Thyroid gland (tissue), 4 donors: Measurements from ENCODE around the gene PADI1. TPM values are rescaled to one million over a fixed set of nuclear protein-coding genes. Genes with fewer than 3 reads are reported as not detected.

Experiments used
- DNase-seq, 2 donors: peaks; one replicate each; pipeline ENCODE4 v3.0.0-alpha.2; 2019
- H3K27ac ChIP-seq, 3 donors: fragments of 200-600 bp; sonication (generic); 1 replicate in 2 of 3; 2 replicates in 1 of 3; pipeline ENCODE4 v1.5.1; 2016 to 2019; ENCODE audit warnings: mild to moderate bottlenecking in 1 of 3, moderate library complexity in 1 of 3
- H3K27me3 ChIP-seq: fragments of 200-600 bp; sonication (generic); one replicate; pipeline ENCODE4 v1.5.1; 2019
- H3K36me3 ChIP-seq, 2 donors: fragments of 200-600 bp; sonication (generic); one replicate each; pipeline ENCODE4 v1.5.1; 2016 to 2019
- H3K4me1 ChIP-seq, 2 donors: fragments of 200-600 bp; sonication (generic); one replicate each; pipeline ENCODE4 v1.5.1; 2017 to 2019
- H3K4me3 ChIP-seq, 3 donors: fragments of 200-600 bp; sonication (generic); replicated peaks in 1 of 3; 1 replicate in 2 of 3; 2 replicates in 1 of 3; pipeline ENCODE4 v1.5.1; 2016; ENCODE audit warnings: mild to moderate bottlenecking in 1 of 3
- H3K9me3 ChIP-seq: fragments of 200-600 bp; sonication (generic); one replicate; pipeline ENCODE4 v1.5.1; 2017
- POLR2A ChIP-seq, 2 donors: fragments of 450-650 bp; IDR thresholded peaks; one replicate each; pipeline ENCODE4 v1.6.1; 2017; ENCODE audit warnings: antibody characterized with exemption in 2 of 2, mild to moderate bottlenecking in 2 of 2, moderate library complexity in 1 of 2
- WGBS, 2 donors: methylation state at CpG; one replicate each; pipeline ENCODE4 v1.1.5; 2017; 5-methylcytosine and 5-hydroxymethylcytosine counted together
- intact Hi-C: fragments of 100-400 bp; cut with DNase I; formaldehyde crosslinking; loops from one replicate; pipeline ENCODE4 v1.15.1; 2023
- total RNA-seq, 4 donors: library from RNA; depleted of rRNA; stranded (reverse); fragments of >200 nt; gene quantifications; one replicate each; pipeline ENCODE4 v1.2.3, GENCODE V29; 2016
- TF ChIP-seq, protein P1 (sequence below), 6 experiments: fragments of 200-600 bp in 3 of 6; fragments of 450-650 bp in 3 of 6; sonication (generic) in 3 of 6; IDR thresholded peaks; one replicate each; pipeline ENCODE4 v1.5.1; 2016 to 2019; ENCODE audit warnings: antibody characterized with exemption in 6 of 6, mild to moderate bottlenecking in 2 of 6, inconsistent platforms in 1 of 6, moderate library complexity in 1 of 6

PADI1 gene
- total RNA-seq, 4 donors from 2014 or later = not detected

- Histone ChIP-seq H3K4me3 (no peak overlapping the region), H3K4me1 (no peaks in the 10 kb centered on the region), H3K27ac (no peak overlapping the region), H3K27me3 (no peaks in the 10 kb centered on the region), H3K9me3 (no peaks in the 10 kb centered on the region), H3K36me3 (no peaks in the 10 kb centered on the region)
- TF ChIP-seq, protein P1, sequence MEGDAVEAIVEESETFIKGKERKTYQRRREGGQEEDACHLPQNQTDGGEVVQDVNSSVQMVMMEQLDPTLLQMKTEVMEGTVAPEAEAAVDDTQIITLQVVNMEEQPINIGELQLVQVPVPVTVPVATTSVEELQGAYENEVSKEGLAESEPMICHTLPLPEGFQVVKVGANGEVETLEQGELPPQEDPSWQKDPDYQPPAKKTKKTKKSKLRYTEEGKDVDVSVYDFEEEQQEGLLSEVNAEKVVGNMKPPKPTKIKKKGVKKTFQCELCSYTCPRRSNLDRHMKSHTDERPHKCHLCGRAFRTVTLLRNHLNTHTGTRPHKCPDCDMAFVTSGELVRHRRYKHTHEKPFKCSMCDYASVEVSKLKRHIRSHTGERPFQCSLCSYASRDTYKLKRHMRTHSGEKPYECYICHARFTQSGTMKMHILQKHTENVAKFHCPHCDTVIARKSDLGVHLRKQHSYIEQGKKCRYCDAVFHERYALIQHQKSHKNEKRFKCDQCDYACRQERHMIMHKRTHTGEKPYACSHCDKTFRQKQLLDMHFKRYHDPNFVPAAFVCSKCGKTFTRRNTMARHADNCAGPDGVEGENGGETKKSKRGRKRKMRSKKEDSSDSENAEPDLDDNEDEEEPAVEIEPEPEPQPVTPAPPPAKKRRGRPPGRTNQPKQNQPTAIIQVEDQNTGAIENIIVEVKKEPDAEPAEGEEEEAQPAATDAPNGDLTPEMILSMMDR (IDR thresholded peaks at IDR 0.05) = no peak
- TF ChIP-seq POLR2A (IDR thresholded peaks at IDR 0.05) = no peak
- intact Hi-C loops = no loop called here
- DNase-seq = no peak
- 82 to 91% methylated on average over 6 of the region's 8 CpGs for WGBS, 2 donors
Observed at GRCh38 chr1:17277511-17278159, 72.7 kb downstream of the PADI1 start.

DNA sequence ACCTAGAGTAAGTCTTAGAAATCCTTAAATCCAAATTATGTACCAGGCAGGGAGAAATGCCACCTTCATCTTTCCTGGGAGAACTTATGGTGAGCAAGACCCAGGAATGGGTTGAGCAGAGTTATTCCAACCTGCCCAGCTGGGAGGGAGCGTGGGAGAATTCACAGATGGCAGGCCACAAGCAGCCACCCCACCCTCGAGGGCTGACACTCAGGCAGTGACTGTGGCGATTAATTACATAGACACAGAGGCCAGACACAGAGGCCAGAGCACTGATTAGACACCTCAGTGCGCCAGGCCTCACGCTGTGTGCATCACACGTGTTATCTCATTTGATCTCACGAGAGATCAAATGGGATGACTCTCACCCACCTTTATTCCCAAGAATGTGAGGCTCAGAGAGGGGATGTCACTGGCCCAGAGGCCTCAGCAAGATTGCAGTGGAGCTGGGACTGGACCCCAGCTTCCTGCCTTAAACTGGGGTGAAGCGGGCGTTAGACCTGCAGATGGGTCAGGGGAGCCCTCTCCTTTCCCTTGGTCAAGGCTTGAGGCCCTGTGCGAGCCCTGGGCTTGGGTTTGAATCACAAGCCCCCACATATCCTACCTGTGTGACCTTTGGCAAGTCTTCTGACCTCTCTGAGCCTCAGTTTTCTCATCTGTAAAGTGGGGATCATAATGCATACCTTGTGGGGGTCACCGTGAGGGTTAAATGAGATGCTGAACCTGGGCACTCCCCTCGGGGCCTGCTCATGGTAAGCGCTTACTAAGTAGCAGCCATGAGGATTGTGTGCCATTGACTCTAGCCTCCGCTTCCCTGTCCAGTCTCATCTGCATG, 74.3 kb downstream of the PADI1 start:
- Histone ChIP-seq H3K27ac (no peak overlapping the region), H3K4me1 (no peaks in the 10 kb centered on the region), H3K27me3 (no peaks in the 10 kb centered on the region), H3K4me3 (no peak overlapping the region), H3K36me3 (no peaks in the 10 kb centered on the region), H3K9me3 (no peaks in the 10 kb centered on the region)
- DNase-seq = no peak
- no peak for TF ChIP-seq POLR2A (IDR thresholded peaks at IDR 0.05)
- TF ChIP-seq, protein P1 (IDR thresholded peaks at IDR 0.05) = no peak
- intact Hi-C loops = no loop called here
- WGBS, 2 donors = 86% methylated on average over 10 to 14 of the region's 14 CpGs

GRCh38 chr1:17280436-17280835, 75.5 kb downstream of the PADI1 start:
- no peak for TF ChIP-seq POLR2A (IDR thresholded peaks at IDR 0.05)
- TF ChIP-seq, protein P1 (IDR thresholded peaks at IDR 0.05) = no peak
- WGBS, 2 donors = 75 to 86% methylated on average over 7 of the region's 7 CpGs
- Histone ChIP-seq H3K4me1 (no peaks in the 10 kb centered on the region), H3K27me3 (no peaks in the 10 kb centered on the region), H3K9me3 (no peaks in the 10 kb centered on the region), H3K4me3 (no peak overlapping the region), H3K27ac (no peak overlapping the region), H3K36me3 (no peaks in the 10 kb centered on the region)
- intact Hi-C loops = no loop called here
- DNase-seq = no peak

- Histone ChIP-seq H3K27ac (no peak overlapping the region), H3K36me3 (no peaks in the 10 kb centered on the region), H3K4me1 (no peaks in the 10 kb centered on the region), H3K4me3 (no peak overlapping the region), H3K9me3 (no peaks in the 10 kb centered on the region), H3K27me3 (no peaks in the 10 kb centered on the region)
- TF ChIP-seq, protein P1 (IDR thresholded peaks at IDR 0.05) = no peak
- TF ChIP-seq POLR2A (IDR thresholded peaks at IDR 0.05) = no peak
- intact Hi-C loops = no loop called here
- WGBS, 2 donors = 74 to 76% methylated on average over 2 of the region's 2 CpGs
- no peak for DNase-seq
Observed at GRCh38 chr1:17280894-17281293, 76.0 kb downstream of the PADI1 start.

GRCh38 chr1:17281775-17282181, 76.8 kb downstream of the PADI1 start:
- no peak for DNase-seq
- Histone ChIP-seq H3K4me1 (no peaks in the 10 kb centered on the region), H3K4me3 (no peak overlapping the region), H3K36me3 (no peaks in the 10 kb centered on the region), H3K27ac (no peak overlapping the region), H3K27me3 (no peaks in the 10 kb centered on the region), H3K9me3 (no peaks in the 10 kb centered on the region)
- TF ChIP-seq, protein P1 (IDR thresholded peaks at IDR 0.05) = no peak
- TF ChIP-seq POLR2A (IDR thresholded peaks at IDR 0.05) = no peak
- intact Hi-C loops = no loop called here
- 71 to 80% methylated on average over 8 of the region's 8 CpGs for WGBS, 2 donors
